ENCODE measurements around the gene HCAR1.
A peak's percentile ranks its signal among the peaks of the same experiment; 100 is the strongest.
"Not testable (repeated sequence)": the region's sequence is repeated elsewhere in the genome, so short reads cannot be mapped to it uniquely, and the experiment has no call there.

Gene HCAR1, protein sequence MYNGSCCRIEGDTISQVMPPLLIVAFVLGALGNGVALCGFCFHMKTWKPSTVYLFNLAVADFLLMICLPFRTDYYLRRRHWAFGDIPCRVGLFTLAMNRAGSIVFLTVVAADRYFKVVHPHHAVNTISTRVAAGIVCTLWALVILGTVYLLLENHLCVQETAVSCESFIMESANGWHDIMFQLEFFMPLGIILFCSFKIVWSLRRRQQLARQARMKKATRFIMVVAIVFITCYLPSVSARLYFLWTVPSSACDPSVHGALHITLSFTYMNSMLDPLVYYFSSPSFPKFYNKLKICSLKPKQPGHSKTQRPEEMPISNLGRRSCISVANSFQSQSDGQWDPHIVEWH
- total RNA-seq: 0.39 to 0.69 (median 0.61) reads per million in 3 donors

DNA sequence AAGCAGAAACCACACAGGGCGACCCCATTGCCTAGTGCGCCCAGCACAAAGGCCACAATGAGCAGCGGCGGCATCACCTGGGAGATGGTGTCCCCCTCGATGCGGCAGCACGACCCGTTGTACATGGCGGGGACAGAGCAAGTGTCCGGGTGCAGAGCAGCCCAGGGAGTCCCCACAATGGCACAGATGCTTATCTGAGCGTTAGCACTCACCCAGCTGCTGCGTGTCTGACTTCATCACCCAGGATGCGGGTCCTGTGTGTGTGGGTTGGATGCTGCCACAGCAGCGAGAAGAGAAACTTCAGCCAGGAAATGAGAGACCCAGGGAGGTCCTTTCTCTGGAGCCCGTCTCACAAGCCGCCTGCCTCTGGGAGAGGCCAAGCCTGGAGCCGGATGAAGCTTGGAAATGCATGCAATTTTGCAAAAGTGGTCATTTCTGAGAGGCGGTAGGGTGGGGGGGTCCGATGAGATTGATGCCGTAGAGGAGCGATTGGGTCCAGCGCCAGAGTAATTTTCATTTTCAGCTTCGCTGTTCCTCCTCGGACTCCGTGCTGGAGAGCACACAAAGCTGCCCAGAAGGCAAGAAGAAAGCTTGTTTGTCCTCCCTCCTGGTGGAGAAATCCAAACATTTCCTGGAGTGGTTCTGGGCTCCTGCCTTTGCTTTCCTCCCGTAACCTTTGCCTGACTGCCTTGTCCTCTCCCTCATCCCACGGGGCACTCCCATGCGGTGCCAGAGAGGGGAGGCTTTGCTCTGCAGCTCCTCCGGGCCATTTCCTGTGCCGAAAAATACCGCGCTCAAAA, at the start of gene HCAR1:
Gene HCAR1 (minus strand): TSS at position 630 of the 800 bp plus-strand sequence. CDS start 505 bp downstream, at position 125.
- Histone ChIP-seq H3K36me3 (ENCODE audit: control insufficient read depth, insufficient read depth, low read length) (no peaks in the 10 kb centered on the region), H3K27ac (ENCODE audit: insufficient read depth, low read length, poor library complexity, severe bottlenecking) (no peak within 1 kb of the TSS), H3K4me3 (ENCODE audit: insufficient read depth, low read depth, low read length, poor library complexity, severe bottlenecking) (peak within 1 kb of the TSS; percentile 12), H3K9me3 (ENCODE audit: control insufficient read depth, low read length) (no peaks in the 10 kb centered on the region), H3K4me1 (ENCODE audit: control insufficient read depth, insufficient read depth, low read length, poor library complexity, severe bottlenecking) (peaks cover 19% of the 10 kb centered on the region), H3K27me3 (replicated peaks; ENCODE audit: control insufficient read depth, insufficient read depth, low read length, poor library complexity, severe bottlenecking) (no peaks in the 10 kb centered on the region)
- DNase-seq: peak in 1 of 3 donors; percentile 3

GRCh38 chr12:122757568-122757967, 26.9 kb upstream of the HCAR1 start:
- H3K4me1 ChIP-seq (ENCODE audit: control insufficient read depth, insufficient read depth, low read length, poor library complexity, severe bottlenecking): peaks cover 8% of the 10 kb centered on the region
- no peak overlapping the region for H3K27ac ChIP-seq (ENCODE audit: insufficient read depth, low read length, poor library complexity, severe bottlenecking)
- H3K9me3 ChIP-seq (ENCODE audit: control insufficient read depth, low read length): no peaks in the 10 kb centered on the region
- DNase-seq: no peak
- no peaks in the 10 kb centered on the region for H3K27me3 ChIP-seq (replicated peaks; ENCODE audit: control insufficient read depth, insufficient read depth, low read length, poor library complexity, severe bottlenecking)
- H3K36me3 ChIP-seq (ENCODE audit: control insufficient read depth, insufficient read depth, low read length): peaks cover 46% of the 10 kb centered on the region
- H3K4me3 ChIP-seq (ENCODE audit: insufficient read depth, low read depth, low read length, poor library complexity, severe bottlenecking): no peak overlapping the region

DNA sequence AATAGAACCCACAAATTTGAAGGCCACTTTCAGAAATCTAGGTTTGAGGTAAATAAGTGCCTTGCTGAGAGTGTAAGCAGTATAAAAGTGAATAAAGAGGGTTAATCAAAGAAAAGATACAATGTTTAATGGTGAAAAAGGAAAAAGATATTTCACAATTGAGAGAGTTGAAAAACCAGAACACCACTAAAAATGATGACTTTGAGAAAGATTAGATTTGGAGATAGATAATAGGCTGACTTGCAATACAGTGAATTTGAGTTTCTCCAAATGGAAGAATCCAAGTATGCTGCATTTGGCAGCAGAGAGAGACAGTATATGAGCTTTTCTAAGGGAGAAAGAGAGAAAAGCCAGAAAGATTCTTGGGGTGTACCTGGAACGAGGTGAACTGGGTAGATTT, 24.1 kb upstream of the HCAR1 start:
- no peak overlapping the region for H3K4me3 ChIP-seq (ENCODE audit: insufficient read depth, low read depth, low read length, poor library complexity, severe bottlenecking)
- DNase-seq: no peak
- H3K36me3 ChIP-seq (ENCODE audit: control insufficient read depth, insufficient read depth, low read length): peaks cover 35% of the 10 kb centered on the region
- H3K9me3 ChIP-seq (ENCODE audit: control insufficient read depth, low read length): no peaks in the 10 kb centered on the region
- H3K27me3 ChIP-seq (replicated peaks; ENCODE audit: control insufficient read depth, insufficient read depth, low read length, poor library complexity, severe bottlenecking): no peaks in the 10 kb centered on the region
- H3K27ac ChIP-seq (ENCODE audit: insufficient read depth, low read length, poor library complexity, severe bottlenecking): no peak overlapping the region
- peaks cover 8% of the 10 kb centered on the region for H3K4me1 ChIP-seq (ENCODE audit: control insufficient read depth, insufficient read depth, low read length, poor library complexity, severe bottlenecking)

DNA sequence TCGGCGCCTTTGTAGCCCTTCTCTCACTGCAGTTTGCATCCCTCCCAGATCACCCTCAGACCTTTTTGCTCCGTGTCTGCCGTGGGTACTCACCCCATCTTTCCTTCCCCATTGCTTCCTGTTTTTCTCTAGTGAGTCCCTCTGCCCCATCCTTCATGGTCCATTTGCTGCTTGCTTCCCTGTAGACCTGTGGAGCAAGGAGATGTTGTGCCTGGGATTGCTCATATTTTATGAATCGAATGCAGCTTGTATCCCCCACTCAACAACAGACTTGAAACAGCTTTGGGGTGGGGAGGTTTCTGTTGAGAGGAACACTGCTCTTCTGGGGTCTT, 22.6 kb upstream of the HCAR1 start:
- Histone ChIP-seq H3K36me3 (ENCODE audit: control insufficient read depth, insufficient read depth, low read length) (peaks cover 27% of the 10 kb centered on the region), H3K27me3 (replicated peaks; ENCODE audit: control insufficient read depth, insufficient read depth, low read length, poor library complexity, severe bottlenecking) (no peaks in the 10 kb centered on the region), H3K4me3 (ENCODE audit: insufficient read depth, low read depth, low read length, poor library complexity, severe bottlenecking) (peak overlapping the region; percentile 71), H3K4me1 (ENCODE audit: control insufficient read depth, insufficient read depth, low read length, poor library complexity, severe bottlenecking) (peaks cover 8% of the 10 kb centered on the region), H3K27ac (ENCODE audit: insufficient read depth, low read length, poor library complexity, severe bottlenecking) (peak overlapping the region; percentile 84), H3K9me3 (ENCODE audit: control insufficient read depth, low read length) (no peaks in the 10 kb centered on the region)
- DNase-seq: no peak

DNA sequence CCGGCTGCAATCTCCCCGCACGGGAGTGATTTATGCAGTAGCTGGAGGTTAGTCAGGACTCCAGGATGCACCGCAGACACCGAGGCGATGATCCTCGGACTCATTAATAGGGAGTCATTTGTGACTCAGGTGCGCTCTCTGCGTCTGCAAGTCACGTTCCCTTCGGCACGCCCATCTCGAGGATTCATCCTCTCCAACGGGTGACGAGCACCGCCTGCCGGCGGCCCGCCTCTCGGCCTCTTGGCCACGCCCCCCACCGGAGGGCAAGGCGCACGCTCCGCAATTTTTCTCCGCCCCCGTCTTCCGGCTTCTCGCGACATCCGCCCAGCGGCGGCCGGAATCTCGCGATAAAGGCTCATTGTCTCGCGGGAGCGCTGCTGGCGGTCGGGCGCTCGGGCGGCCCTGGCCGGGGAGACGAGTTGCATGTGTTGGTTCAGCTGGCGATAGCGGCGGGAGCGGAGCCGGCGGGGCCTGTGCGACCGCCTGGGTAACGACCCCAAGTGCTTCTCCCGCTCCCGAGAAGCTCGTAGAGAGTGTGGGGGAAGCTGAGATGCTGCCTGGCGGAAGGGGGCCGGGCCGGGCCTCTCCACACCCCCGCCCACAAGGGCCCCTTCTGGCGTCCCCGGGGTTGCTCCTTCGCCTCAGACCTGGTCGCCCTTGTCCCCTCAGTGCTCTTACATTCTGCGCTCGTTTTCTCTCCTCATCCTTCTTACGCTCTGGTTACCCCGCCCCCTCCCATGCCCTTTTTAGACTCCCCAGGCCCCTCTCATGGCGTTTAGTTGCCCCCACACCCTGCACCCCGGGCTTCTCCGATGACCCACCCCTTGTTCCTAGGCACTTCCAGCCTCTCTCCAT, 22.0 kb upstream of the HCAR1 start, which contains the start of gene DENR:
Gene DENR (plus strand): TSS at position 361 of the 855 bp plus-strand sequence. CDS start 878 bp downstream, outside the sequence.
- peak within 1 kb of the TSS; percentile 84 for H3K27ac ChIP-seq (ENCODE audit: insufficient read depth, low read length, poor library complexity, severe bottlenecking)
- no peaks in the 10 kb centered on the region for H3K27me3 ChIP-seq (replicated peaks; ENCODE audit: control insufficient read depth, insufficient read depth, low read length, poor library complexity, severe bottlenecking)
- H3K36me3 ChIP-seq (ENCODE audit: control insufficient read depth, insufficient read depth, low read length): peaks cover 21% of the 10 kb centered on the region
- H3K9me3 ChIP-seq (ENCODE audit: control insufficient read depth, low read length): no peaks in the 10 kb centered on the region
- H3K4me1 ChIP-seq (ENCODE audit: control insufficient read depth, insufficient read depth, low read length, poor library complexity, severe bottlenecking): peaks cover 8% of the 10 kb centered on the region
- peak within 1 kb of the TSS; percentile 71 for H3K4me3 ChIP-seq (ENCODE audit: insufficient read depth, low read depth, low read length, poor library complexity, severe bottlenecking)
- DNase-seq: peak; percentile 98 to 99 (median 99)

GRCh38 chr12:122750781-122751515, 20.3 kb upstream of the HCAR1 start:
- not testable (repeated sequence) for H3K27ac ChIP-seq (ENCODE audit: insufficient read depth, low read length, poor library complexity, severe bottlenecking); DNase-seq; H3K4me3 ChIP-seq (ENCODE audit: insufficient read depth, low read depth, low read length, poor library complexity, severe bottlenecking); H3K36me3 ChIP-seq (ENCODE audit: control insufficient read depth, insufficient read depth, low read length); H3K27me3 ChIP-seq (replicated peaks; ENCODE audit: control insufficient read depth, insufficient read depth, low read length, poor library complexity, severe bottlenecking); H3K9me3 ChIP-seq (ENCODE audit: control insufficient read depth, low read length); H3K4me1 ChIP-seq (ENCODE audit: control insufficient read depth, insufficient read depth, low read length, poor library complexity, severe bottlenecking)

GRCh38 chr12:122749569-122750332, 19.1 kb upstream of the HCAR1 start:
- Histone ChIP-seq H3K27me3 (replicated peaks; ENCODE audit: control insufficient read depth, insufficient read depth, low read length, poor library complexity, severe bottlenecking) (no peaks in the 10 kb centered on the region), H3K27ac (ENCODE audit: insufficient read depth, low read length, poor library complexity, severe bottlenecking) (no peak overlapping the region), H3K4me1 (ENCODE audit: control insufficient read depth, insufficient read depth, low read length, poor library complexity, severe bottlenecking) (peaks cover 8% of the 10 kb centered on the region), H3K9me3 (ENCODE audit: control insufficient read depth, low read length) (no peaks in the 10 kb centered on the region), H3K36me3 (ENCODE audit: control insufficient read depth, insufficient read depth, low read length) (no peaks in the 10 kb centered on the region), H3K4me3 (ENCODE audit: insufficient read depth, low read depth, low read length, poor library complexity, severe bottlenecking) (no peak overlapping the region)
- no peak for DNase-seq

GRCh38 chr12:122747224-122748135, 16.8 kb upstream of the HCAR1 start:
- Histone ChIP-seq H3K9me3 (ENCODE audit: control insufficient read depth, low read length) (no peaks in the 10 kb centered on the region), H3K27me3 (replicated peaks; ENCODE audit: control insufficient read depth, insufficient read depth, low read length, poor library complexity, severe bottlenecking) (no peaks in the 10 kb centered on the region), H3K4me1 (ENCODE audit: control insufficient read depth, insufficient read depth, low read length, poor library complexity, severe bottlenecking) (no peaks in the 10 kb centered on the region), H3K27ac (ENCODE audit: insufficient read depth, low read length, poor library complexity, severe bottlenecking) (no peak overlapping the region), H3K36me3 (ENCODE audit: control insufficient read depth, insufficient read depth, low read length) (no peaks in the 10 kb centered on the region), H3K4me3 (ENCODE audit: insufficient read depth, low read depth, low read length, poor library complexity, severe bottlenecking) (no peak overlapping the region)
- DNase-seq: no peak

All from effector memory CD4-positive, alpha-beta T cell (primary cell).